ENCODE measurements around the gene RPL19.

RPL19 gene

DNA sequence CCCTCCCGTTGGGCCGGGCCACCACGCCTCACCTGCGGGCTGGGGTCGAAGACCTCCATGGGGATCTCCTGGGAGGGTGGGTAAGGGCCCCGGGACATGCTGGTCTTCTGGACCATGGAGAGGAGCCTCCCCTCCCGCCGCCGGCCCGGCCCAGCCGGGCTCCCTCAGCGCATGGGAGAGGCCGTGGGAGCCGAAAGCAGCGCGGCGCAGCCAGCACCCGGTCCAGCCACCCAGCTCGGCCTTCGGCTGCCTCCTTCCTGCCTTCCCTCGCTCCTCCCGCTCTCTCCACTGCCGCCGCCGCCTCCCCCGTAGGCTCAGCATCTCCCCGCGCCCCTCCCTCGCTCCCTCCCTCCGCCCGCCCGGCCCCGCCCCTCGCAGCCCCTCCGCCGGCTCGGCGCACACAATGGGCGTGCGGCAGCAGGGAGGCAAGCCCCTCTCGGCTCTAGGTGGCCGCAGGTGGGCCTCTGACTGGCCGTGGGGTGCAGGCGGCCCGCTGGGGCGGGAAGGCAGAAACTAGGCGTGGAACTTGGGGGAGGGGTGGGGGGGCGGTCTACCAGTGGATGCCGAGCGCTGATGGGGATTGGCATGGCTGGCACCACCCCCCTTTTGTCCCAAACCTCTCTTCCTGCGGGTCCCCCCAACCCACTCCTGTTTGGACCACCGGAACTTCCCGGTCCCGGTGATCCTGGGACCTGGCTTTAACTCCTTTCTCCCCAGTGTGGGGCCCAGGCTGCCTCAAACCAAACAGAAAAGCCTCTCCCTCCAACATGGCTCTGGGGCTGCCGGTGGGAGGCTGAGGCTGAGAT, 2.5 kb upstream of the RPL19 start, which contains the start of gene CACNB1:
CACNB1 (minus strand) TSS at position 290 of the 806 bp plus-strand sequence; CDS start at position 116, 174 bp downstream.
- peak; percentile 89 for DNase-seq (ENCODE audit: low spot score)

DNA sequence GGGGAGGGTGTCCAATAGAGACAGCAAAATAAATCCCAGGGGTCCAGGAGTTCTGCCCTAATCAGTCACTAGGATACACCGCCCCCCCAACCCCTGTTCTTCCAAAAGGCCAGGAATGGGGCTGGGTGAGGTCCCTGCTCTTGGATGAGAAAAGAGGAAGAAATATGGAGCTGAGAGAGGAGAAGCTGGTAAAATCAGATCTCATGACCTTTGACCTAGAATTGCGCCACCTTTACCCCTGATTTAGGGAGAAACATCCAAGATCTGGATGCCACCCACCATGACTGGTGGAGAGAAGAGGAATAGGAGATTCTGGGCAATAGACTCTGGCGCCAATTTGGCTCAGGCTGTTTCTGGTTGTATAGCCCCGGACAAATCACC, 1.9 kb upstream of the RPL19 start:
- DNase-seq (ENCODE audit: low spot score), result no peak

GRCh38 chr17:39199820-39200069, 338 bp upstream of the RPL19 start:
- DNase-seq (ENCODE audit: low spot score), result peak; percentile 96

DNA sequence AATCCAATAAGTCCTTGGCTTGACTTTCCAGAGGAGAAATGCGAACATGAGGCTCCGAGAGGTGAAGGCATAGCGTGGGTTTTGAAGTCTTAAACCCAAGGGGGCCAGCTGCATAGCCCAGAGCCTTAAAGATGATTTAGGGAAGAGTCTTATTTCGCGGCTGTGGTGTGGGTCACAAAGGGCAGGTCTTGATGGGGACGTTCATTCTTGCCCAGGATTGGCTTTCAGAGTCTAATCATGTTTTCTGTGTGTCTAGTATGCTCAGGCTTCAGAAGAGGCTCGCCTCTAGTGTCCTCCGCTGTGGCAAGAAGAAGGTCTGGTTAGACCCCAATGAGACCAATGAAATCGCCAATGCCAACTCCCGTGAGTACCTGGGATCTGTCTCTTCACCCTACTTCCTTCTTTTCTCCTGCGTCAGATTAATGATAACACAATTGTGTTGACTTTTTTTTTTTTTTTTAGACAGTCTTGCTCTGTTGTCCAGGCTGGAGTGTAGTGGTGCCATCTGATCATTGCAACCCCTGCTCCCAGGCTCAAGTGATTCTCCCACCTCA, 951 bp downstream of the RPL19 start:
- DNase-seq (ENCODE audit: low spot score), result no peak

GRCh38 chr17:39204245-39204644, 4.2 kb downstream of the RPL19 start:
- DNase-seq (ENCODE audit: low spot score), result no peak

GRCh38 chr17:39205112-39205526, 5.0 kb downstream of the RPL19 start:
- DNase-seq (ENCODE audit: low spot score), result no peak

DNA sequence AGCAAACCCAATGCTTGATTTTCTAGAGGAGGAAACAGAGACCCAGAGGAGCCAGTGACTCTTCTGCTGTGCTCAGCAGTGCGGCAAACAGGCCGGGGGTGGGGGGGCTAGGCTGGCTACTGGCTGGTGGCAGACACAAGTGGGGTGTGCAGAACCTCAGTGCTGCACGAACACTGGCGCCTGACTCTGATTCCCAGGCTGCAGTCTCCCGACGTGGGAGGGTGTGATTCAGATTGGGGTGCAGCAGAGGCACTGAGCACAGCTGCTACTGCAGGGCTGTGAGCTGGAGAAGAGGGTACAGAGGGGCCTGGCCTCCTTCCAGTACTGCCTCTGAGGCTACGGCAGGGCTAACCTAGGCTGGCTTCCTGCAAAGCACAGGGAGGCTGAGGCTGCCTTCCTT, 8.1 kb downstream of the RPL19 start:
- no peak for DNase-seq (ENCODE audit: low spot score)

- no peak for DNase-seq (ENCODE audit: low spot score)
Measured at GRCh38 chr17:39208893-39209292, 8.8 kb downstream of the RPL19 start.

DNA sequence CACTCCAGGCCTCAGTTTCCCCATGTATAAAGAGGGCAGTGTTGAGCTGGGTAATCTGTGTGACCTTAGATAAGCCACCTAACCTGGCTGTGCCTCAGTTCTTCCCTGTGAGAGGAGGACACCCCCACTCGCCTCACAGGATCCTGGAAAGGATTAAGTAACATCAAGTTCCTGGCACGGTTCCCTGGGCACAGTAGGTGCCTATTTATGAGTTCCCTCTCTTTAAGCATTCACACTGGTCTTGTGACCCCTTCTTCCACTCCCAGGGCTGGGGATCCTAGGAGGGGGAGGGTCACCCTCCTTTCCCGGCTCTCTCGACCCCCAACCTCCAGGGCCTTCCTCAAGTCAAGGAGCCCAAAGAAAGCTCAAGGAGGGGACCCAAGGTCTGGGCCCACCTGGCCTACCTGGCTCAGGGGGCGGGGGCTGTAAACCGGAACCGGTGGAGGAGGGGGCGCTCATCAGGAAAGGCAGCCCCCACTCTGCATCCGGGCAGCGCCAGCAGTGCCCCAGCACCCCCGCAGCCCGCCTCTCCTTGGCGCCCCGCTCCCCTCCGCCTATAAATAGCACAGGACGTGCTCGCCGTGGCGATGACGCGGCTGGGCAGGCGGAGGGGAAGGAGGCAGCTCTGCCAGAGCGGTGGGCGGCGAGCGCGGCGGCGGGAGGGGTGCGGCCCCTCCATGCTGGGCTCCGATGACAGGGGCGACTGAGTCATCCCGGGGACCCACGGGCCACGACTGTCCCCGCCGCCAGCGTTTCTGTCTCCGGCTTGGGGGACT, 9.4 kb downstream of the RPL19 start:
- DNase-seq (ENCODE audit: low spot score), result peak; percentile 82

GRCh38 chr17:39210093-39210434, 10.0 kb downstream of the RPL19 start:
- no peak for DNase-seq (ENCODE audit: low spot score)

DNA sequence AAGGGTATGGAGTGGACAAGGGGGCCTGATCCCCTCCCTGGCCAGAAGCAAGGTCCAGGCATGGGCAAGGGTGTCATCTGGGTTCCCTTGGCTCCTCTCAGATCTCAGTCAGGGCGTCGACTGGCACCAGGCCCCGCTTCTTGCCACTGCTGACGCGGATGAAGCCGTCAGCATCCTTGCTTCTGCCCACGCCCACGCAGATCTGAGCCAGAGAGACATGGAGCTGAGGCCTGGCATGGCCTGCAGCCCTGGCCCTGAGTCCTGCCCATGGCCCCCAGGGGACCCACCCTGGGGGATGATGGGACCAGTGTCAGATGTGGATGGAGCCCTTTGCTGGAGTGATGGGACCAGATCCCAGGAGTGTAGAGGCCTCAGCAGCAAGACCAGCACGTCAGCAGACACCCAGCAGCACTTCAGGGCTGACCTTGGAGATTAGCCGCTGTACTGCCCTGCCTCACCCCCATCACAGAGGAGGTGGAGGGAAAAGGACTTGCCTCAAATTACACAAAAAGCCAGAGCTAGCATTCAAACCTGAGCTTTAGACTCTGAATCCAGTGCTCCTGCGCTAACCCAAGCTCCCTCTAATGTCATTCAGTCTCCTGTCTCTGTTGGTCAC, 12.2 kb downstream of the RPL19 start:
- no peak for DNase-seq (ENCODE audit: low spot score)

GRCh38 chr17:39212841-39213480, 12.9 kb downstream of the RPL19 start:
- no peak for DNase-seq (ENCODE audit: low spot score)

DNA sequence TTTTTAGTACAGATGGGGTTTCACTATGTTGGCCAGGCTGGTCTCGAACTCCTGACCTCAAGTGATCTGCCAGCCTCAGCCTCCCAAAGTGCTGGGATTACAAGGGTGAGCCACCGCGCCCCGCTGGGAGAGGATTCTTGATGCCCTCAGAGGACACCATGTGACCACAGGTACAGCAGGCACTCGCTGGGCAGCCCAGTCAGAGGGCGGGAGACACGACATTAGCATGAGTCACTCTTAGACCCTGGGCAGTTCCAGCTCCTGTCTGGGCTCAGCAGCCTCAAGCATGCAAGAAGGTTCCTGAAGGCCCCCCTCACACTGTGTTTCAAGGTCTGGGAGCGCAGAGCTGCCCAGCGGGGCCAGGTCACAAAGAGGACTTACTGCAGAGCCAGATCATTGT, 13.8 kb downstream of the RPL19 start:
- no peak for DNase-seq (ENCODE audit: low spot score)

DNA sequence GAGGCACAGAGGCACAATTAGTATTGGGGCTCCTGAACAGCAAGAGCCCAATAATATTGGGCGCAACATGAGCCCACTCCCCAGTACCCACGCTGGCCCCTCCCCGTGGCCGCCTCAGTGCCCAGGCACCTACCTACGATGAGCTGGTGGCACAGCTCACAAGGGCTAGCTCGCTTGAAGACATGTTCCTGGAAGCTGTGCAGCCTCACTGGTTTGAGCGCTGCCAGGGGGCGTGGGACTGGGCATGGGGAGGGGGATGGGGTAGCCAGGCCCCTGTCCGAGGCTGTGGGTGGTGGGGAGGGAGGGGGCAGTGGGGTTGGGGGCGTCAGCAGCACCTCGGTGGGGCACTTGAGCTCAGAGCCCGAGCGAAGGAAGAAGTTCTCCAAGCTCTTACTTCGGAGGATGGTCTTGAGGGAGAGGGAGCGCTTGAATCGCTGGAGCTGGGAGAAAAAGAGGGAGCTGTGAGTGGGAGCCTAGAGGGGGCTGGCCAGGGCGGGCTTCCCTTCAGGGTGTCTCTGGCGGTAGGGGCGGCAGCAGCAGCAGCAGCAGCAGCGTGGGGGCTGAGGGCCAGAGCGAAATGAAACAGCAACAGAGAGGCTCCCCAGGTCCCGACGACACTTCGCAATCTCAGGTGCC, 17.8 kb downstream of the RPL19 start:
- no peak for DNase-seq (ENCODE audit: low spot score)

DNA sequence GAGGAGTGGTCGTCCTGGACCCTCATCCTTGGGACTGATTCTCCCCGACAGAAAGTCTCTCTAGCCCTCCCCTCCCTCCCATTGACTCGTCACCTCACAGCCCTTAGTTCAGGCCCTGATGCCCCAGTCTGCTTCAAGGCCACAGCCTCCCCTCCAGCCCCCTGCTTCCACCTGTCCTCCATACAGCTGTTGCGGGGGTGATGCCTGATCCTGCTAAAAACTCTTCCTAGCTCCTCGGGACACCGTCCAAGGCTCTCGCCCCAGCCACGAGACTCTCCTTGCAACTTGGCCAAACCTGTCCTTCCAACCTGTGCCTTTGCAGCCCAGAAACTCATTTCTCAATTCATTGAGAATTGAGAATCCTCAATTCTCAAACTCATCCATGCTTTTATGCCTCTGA, 18.8 kb downstream of the RPL19 start:
- DNase-seq (ENCODE audit: low spot score), result no peak

GRCh38 chr17:39219647-39220154, 19.6 kb downstream of the RPL19 start:
- DNase-seq (ENCODE audit: low spot score), result no peak

DNA sequence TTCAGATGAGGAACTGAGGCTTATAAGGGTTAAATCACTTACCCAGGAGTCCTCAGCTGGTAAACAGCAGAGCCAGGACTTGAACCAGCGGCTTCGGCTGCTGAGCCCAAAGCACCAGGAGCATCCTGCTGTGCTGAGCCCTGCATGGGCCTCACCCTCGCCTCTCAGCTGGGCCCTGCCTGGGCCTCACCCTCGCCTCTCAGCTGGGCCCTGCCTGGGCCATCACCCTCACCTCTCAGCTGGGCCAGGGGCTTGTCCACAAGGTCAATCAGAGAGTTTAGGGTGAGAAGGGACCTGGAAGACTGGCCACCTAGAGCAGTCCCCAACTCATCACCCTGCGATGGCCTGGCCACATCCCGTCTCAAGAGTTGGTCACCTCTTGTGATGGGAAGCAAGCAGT, 21.5 kb downstream of the RPL19 start:
- DNase-seq (ENCODE audit: low spot score), result no peak

GRCh38 chr17:39222151-39222550, 22.1 kb downstream of the RPL19 start:
- no peak for DNase-seq (ENCODE audit: low spot score)

DNA sequence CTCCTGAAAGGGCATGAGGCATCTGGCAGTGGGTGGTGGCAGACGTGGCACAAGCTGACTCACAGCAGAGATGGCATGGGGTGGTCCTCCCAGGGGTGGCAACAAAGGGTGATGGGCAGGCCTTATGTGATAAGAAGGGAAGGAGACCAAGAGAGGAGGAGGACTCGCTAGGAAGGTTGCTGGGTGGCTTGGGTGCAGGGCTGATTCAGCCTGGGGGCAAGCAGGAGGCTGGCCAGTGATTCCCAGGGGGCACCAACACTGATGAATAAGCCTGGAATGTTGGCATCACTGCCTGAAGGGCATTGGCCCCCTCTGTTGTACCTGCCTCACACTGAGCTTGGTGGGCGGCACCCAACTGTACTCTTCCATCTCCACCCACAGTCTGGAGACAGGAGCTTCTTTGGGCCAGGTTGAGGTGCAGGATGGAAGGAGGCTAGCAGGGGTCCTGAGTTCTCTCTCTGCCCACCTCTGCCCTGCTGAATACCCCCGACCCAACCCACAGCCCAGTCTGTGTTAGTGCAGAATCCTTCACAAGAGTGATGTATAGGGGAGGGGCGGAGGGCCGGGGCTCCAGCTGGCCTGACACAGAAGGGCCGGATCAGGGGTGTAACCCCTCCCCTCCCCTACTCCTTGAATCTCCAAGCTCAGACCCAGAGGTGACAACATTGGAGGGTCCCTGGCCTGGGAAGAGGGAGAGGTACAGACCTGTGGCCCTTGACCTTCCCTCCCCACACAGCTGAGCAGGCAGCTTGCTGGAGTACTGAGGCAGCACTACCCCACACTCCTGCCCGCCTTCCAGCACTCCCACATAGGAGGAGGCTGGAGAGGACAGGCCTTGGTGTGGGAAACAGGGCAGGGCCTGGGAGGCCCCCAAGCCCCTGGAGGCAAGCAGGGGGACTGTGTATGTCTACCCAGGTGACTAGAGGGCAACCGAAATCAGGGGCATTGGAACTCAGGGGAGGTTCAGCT, 23.1 kb downstream of the RPL19 start:
- no peak for DNase-seq (ENCODE audit: low spot score)

DNA sequence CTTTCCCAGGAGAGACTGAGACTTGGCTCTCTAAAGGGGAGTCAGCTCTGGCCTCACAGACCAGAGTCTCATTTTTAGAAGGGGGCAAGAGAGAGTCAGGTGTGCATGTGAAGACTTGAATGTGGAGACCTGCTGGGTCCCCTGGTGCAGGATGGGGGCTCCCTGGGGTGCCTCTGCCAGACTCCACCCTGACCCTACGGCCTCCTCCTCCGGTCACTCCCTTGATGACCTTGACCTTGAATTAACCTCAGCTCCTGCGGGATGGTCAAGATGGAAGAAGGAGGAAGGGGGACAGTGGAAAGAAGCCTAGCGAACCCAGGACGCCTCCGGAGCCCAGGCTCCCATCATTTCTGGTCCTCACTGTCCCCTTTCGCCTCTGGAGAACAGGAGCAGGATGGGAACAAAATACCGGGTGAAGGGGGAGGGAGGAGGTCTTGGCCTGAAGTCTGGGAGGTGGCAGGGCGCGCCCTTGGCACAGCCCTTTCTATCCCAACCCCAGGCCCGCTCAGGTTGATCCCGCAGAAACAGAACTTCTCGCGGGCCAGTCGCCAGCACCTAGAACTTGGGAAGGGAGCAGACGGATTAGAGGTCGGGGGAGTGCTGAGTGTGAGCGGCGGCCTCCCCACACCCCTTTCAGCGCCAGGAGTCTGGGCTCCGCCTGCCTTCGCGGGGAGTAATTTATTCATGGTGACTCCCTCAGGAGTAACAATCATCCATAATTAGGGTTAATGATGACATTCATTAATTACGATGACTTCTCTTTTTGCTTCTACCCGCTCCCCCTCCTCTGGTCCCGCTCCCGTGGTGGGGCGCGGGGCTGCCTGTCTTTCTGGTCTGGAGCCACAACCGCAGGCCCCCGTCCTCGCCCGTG, 24.1 kb downstream of the RPL19 start:
- DNase-seq (ENCODE audit: low spot score), result no peak
